ENCODE measurements around the gene PCAT7.

PCAT7 gene

GRCh38 chr9:94619026-94619425 is 64.1 kb downstream of the PCAT7 start:
- no peak for TF ChIP-seq CTCF (IDR thresholded peaks at IDR 0.05; ENCODE audit: poor library complexity, severe bottlenecking)

More at GRCh38 chr9:94619026-94619425, 64.1 kb downstream of the PCAT7 start:
- Histone ChIP-seq H3K4me3 (ENCODE audit: severe bottlenecking) (no peak overlapping the region), H3K9me3 (ENCODE audit: severe bottlenecking) (no peaks in the 10 kb centered on the region), H3K4me1 (ENCODE audit: insufficient read depth, poor library complexity, severe bottlenecking) (no peaks in the 10 kb centered on the region), H3K27me3 (ENCODE audit: insufficient read depth, poor library complexity, severe bottlenecking) (no peaks in the 10 kb centered on the region), H3K36me3 (ENCODE audit: low read depth) (no peaks in the 10 kb centered on the region), H3K27ac (ENCODE audit: poor library complexity, severe bottlenecking) (no peak overlapping the region)
- ATAC-seq (ENCODE audit: low read depth) = no peak
- DNase-seq (ENCODE audit: low spot score) = no peak

All from RWPE2 (cell line).